Hepatocyte (in vitro differentiated cells): Measurements from ENCODE around the gene IGFALS. TPM values are rescaled to one million over a fixed set of nuclear protein-coding genes. Genes with fewer than 3 reads are reported as not detected.
A peak's percentile ranks its signal among the peaks of the same experiment; 100 is the strongest.

Source experiments
- DNase-seq: peaks from one replicate; pipeline ENCODE4 v3.0.0-alpha.2; 2016; ENCODE audit warnings: low spot score
- H2AFZ ChIP-seq: fragments of 200-600 bp; sonication (generic); 2 replicates; pipeline ENCODE4 v1.6.0; 2016; ENCODE audit warnings: antibody characterized with exemption, mild to moderate bottlenecking
- H3K27ac ChIP-seq: fragments of 200-600 bp; sonication (generic); 2 replicates; pipeline ENCODE4 v1.5.1; 2016; ENCODE audit warnings: mild to moderate bottlenecking
- H3K27me3 ChIP-seq: fragments of 200-600 bp; sonication (generic); 2 replicates; pipeline ENCODE4 v1.6.1; 2016
- H3K36me3 ChIP-seq: fragments of 200-600 bp; sonication (generic); replicated peaks from 2 replicates; pipeline ENCODE4 v1.5.1; 2016; ENCODE audit warnings: low read depth; ENCODE audit not compliant: insufficient read depth
- H3K4me1 ChIP-seq: fragments of 200-600 bp; sonication (generic); 2 replicates; pipeline ENCODE4 v1.5.1; 2016; ENCODE audit warnings: mild to moderate bottlenecking, moderate library complexity; ENCODE audit not compliant: insufficient read depth
- H3K4me2 ChIP-seq: fragments of 200-600 bp; sonication (generic); 2 replicates; pipeline ENCODE4 v1.6.0; 2016
- H3K4me3 ChIP-seq: fragments of 200-600 bp; sonication (generic); 2 replicates; pipeline ENCODE4 v1.5.1; 2016; ENCODE audit warnings: mild to moderate bottlenecking
- H3K79me2 ChIP-seq: fragments of 200-600 bp; sonication (generic); 2 replicates; pipeline ENCODE4 v1.6.0; 2017; ENCODE audit warnings: mild to moderate bottlenecking
- H3K9me2 ChIP-seq: fragments of 200-600 bp; sonication (generic); replicated peaks from 2 replicates; pipeline ENCODE4 v1.6.0; 2017; ENCODE audit warnings: mild to moderate bottlenecking; ENCODE audit not compliant: insufficient read depth
- H3K9me3 ChIP-seq: fragments of 200-600 bp; sonication (generic); 2 replicates; pipeline ENCODE4 v1.5.1; 2016; ENCODE audit warnings: low read depth, mild to moderate bottlenecking
- H4K20me1 ChIP-seq: fragments of 200-600 bp; sonication (generic); 2 replicates; pipeline ENCODE4 v1.6.0; 2016; ENCODE audit warnings: mild to moderate bottlenecking; ENCODE audit not compliant: insufficient read depth, poor library complexity, severe bottlenecking
- EZH2 ChIP-seq: fragments of 200-600 bp; sonication (generic); IDR thresholded peaks from 2 replicates; pipeline ENCODE4 v1.6.1; 2016; ENCODE audit warnings: antibody characterized with exemption, mild to moderate bottlenecking, borderline replicate concordance
- EZH2phosphoT487 ChIP-seq: fragments of 200-600 bp; sonication (generic); IDR thresholded peaks from one replicate; pipeline ENCODE4 v1.6.1; 2018; ENCODE audit warnings: antibody characterized with exemption, mild to moderate bottlenecking, low read depth, moderate library complexity; ENCODE audit not compliant: unreplicated experiment, severe bottlenecking
- WGBS: methylation state at CpG from one replicate; pipeline ENCODE4 v1.1.6; 2016; ENCODE audit warnings: low lambda C conversion rate; ENCODE audit errors: missing lambda C conversion rate; 5-methylcytosine and 5-hydroxymethylcytosine counted together
- polyA plus RNA-seq: library from polyadenylated mRNA; unstranded; fragments of >200 nt; fragmentation: Nextera tagmentation; extraction: Ambion mirVana; gene quantifications from 2 replicates; pipeline ENCODE4 v1.2.1, GENCODE V29; 2016
- total RNA-seq: library from RNA; depleted of rRNA; stranded (reverse); fragments of >200 nt; gene quantifications from 2 replicates; pipeline ENCODE4 v1.2.3, GENCODE V29; 2014
- TF ChIP-seq, protein P1 (sequence below): fragments of 200-600 bp; sonication (generic); IDR thresholded peaks from 2 replicates; pipeline ENCODE4 v1.5.1; 2016; ENCODE audit warnings: antibody characterized with exemption, mild to moderate bottlenecking; ENCODE audit not compliant: poor library complexity

Gene IGFALS
- total and polyA plus RNA-seq, 2 experiments from 2014 or later = 11.2 to 12.6 TPM

DNA sequence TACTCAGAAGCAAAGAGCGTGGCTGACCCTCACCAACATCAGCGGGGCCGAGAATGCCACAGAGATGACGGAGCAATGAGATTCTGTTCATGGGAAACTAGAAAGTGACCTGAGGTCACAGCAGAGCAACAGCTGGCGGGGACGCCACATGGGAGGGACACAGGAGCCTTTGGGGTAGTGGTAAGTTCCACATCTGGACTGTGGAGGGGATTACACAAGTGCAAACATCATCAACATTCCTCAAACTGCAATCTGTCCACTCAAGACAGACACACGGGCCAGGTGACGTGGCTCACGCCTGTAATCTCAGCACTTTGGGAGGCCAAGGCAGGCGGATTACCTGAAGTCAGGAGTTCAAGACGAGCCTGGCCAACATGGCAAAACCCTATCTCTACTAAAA lies 22.0 kb upstream of the IGFALS start:
- no peak overlapping the region for H2AFZ ChIP-seq
- no peak overlapping the region for H3K27ac ChIP-seq
- no peaks in the 10 kb centered on the region for H3K9me3 ChIP-seq
- H3K79me2 ChIP-seq = no peaks in the 10 kb centered on the region
- TF ChIP-seq, protein P1, sequence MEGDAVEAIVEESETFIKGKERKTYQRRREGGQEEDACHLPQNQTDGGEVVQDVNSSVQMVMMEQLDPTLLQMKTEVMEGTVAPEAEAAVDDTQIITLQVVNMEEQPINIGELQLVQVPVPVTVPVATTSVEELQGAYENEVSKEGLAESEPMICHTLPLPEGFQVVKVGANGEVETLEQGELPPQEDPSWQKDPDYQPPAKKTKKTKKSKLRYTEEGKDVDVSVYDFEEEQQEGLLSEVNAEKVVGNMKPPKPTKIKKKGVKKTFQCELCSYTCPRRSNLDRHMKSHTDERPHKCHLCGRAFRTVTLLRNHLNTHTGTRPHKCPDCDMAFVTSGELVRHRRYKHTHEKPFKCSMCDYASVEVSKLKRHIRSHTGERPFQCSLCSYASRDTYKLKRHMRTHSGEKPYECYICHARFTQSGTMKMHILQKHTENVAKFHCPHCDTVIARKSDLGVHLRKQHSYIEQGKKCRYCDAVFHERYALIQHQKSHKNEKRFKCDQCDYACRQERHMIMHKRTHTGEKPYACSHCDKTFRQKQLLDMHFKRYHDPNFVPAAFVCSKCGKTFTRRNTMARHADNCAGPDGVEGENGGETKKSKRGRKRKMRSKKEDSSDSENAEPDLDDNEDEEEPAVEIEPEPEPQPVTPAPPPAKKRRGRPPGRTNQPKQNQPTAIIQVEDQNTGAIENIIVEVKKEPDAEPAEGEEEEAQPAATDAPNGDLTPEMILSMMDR = no peak
- TF ChIP-seq EZH2 (no peak), EZH2phosphoT487 (no peak)
- peaks cover 3% of the 10 kb centered on the region for H4K20me1 ChIP-seq
- H3K4me1 ChIP-seq = no peaks in the 10 kb centered on the region
- H3K27me3 ChIP-seq = no peaks in the 10 kb centered on the region
- no peaks in the 10 kb centered on the region for H3K9me2 ChIP-seq
- WGBS = 92% methylated on average over 11 of the region's 11 CpGs
- no peak for DNase-seq
- no peaks in the 10 kb centered on the region for H3K36me3 ChIP-seq
- no peak overlapping the region for H3K4me3 ChIP-seq
- H3K4me2 ChIP-seq = no peak overlapping the region

DNA sequence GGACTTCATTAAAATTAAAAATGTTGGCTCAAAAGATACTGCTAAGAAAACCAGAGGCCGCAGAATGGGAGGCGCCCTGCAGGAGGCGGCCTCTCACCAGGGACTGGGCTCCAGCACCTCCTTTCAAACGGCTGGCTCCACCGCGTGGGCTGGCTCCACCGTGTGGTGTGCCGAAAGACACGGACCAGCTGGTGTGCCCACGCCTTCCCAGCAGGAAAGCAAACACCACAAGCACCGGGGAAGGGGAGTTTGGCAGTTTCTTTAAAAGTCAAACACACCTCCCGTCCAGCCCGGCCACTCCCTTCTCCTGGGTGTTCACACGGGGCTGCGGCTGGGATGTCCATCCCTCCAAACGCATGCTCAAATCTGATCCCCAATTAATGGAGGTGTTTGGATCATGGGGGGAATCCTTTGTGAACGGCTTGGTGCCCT lies 19.2 kb upstream of the IGFALS start:
- Histone ChIP-seq H3K27ac (no peak overlapping the region), H3K9me3 (no peaks in the 10 kb centered on the region), H3K4me3 (no peak overlapping the region), H3K79me2 (no peaks in the 10 kb centered on the region), H3K27me3 (no peaks in the 10 kb centered on the region), H3K4me2 (no peak overlapping the region), H3K9me2 (no peaks in the 10 kb centered on the region), H2AFZ (no peak overlapping the region), H4K20me1 (peaks cover 3% of the 10 kb centered on the region), H3K36me3 (no peaks in the 10 kb centered on the region), H3K4me1 (no peaks in the 10 kb centered on the region)
- WGBS = 36% methylated on average over 17 of the region's 17 CpGs
- TF ChIP-seq, protein P1 = peak; percentile 57
- TF ChIP-seq EZH2 (no peak), EZH2phosphoT487 (no peak)
- peak; percentile 87 for DNase-seq

DNA sequence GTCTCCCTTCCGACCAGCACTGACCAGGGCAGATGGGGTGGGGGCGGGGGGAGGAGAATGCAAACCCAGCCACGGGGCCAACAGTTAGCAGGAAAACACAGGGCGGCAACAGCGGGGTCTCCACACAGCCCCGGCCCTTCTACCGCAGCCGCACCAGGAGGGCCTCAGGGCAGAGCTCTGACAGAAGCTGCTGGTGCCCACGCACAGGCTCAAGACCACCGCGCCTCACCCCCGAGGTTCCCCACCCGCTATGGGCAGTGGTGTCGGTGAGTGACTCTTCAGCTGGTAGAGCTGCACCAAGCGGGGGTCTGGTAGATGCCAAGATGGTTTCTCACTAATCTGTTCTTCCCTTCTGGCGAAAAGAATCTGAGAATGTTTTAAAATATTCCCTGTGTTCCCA lies 17.0 kb upstream of the IGFALS start:
- no peak overlapping the region for H3K4me2 ChIP-seq
- DNase-seq = no peak
- 96% methylated on average over 14 of the region's 16 CpGs for WGBS
- no peaks in the 10 kb centered on the region for H3K4me1 ChIP-seq
- H3K4me3 ChIP-seq = no peak overlapping the region
- H3K9me2 ChIP-seq = no peaks in the 10 kb centered on the region
- no peak overlapping the region for H2AFZ ChIP-seq
- H3K27me3 ChIP-seq = no peaks in the 10 kb centered on the region
- H3K9me3 ChIP-seq = no peaks in the 10 kb centered on the region
- no peaks in the 10 kb centered on the region for H3K79me2 ChIP-seq
- H3K36me3 ChIP-seq = no peaks in the 10 kb centered on the region
- peaks cover 3% of the 10 kb centered on the region for H4K20me1 ChIP-seq
- TF ChIP-seq, protein P1 = no peak
- TF ChIP-seq EZH2 (no peak), EZH2phosphoT487 (no peak)
- no peak overlapping the region for H3K27ac ChIP-seq

DNA sequence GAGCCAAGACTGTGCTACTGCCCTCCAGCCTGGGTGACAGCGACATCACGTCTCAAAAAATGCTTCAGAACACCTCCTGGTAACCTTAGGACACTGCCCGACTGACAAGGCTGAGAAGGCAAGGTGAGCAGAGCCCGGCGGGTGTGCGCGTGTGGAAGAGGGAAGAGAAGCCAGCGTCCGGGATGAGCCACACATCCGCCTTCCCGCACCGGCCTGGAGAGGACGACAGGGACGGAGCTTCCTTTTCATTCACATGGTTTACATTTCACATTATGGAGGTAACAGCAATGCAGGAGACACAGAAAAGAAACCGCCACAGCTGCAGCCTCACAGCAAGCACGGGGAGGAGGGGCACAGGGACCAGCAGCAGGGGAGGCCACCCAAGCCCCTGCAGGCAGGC lies 16.6 kb upstream of the IGFALS start:
- no peak for TF ChIP-seq EZH2
- no peak for TF ChIP-seq EZH2phosphoT487
- TF ChIP-seq, protein P1 = no peak
- Histone ChIP-seq H3K4me1 (no peaks in the 10 kb centered on the region), H3K4me2 (no peak overlapping the region), H3K27me3 (no peaks in the 10 kb centered on the region), H4K20me1 (peaks cover 3% of the 10 kb centered on the region), H3K79me2 (no peaks in the 10 kb centered on the region), H3K36me3 (no peaks in the 10 kb centered on the region), H3K27ac (no peak overlapping the region), H2AFZ (no peak overlapping the region), H3K9me2 (no peaks in the 10 kb centered on the region), H3K9me3 (no peaks in the 10 kb centered on the region), H3K4me3 (no peak overlapping the region)
- WGBS = 99% methylated on average over 16 of the region's 16 CpGs
- DNase-seq = no peak
